CD1c-positive myeloid dendritic cell (primary cell): ENCODE results near the gene ZDHHC19.
"Not testable (repeated sequence)": the region's sequence is repeated elsewhere in the genome, so short reads cannot be mapped to it uniquely, and the experiment has no call there.

Experiments
- DNase-seq: peaks from one replicate; pipeline ENCODE4 v3.0.0-alpha.2; 2016; ENCODE audit errors: extremely low spot score

ZDHHC19 gene

DNA sequence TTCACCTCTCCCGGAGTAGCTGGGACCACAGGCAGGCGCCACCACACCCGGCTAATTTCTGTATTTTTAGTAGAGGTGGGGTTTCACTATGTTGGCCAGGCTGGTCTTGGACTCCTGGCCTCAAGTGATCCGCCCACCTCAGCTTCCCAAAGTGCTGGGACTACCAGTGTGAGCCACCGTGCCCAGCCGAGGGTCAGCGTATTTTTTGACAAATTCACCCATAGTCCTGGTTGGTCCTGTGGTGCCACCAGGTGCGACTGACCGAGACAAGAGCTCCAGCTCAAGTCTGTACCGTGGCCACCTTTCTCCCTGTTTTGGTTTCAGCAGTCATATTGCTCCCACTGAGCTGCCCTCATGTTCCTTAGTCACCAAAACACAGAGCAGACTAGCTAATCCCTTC, 13.9 kb upstream of the ZDHHC19 start:
- no peak for DNase-seq

DNA sequence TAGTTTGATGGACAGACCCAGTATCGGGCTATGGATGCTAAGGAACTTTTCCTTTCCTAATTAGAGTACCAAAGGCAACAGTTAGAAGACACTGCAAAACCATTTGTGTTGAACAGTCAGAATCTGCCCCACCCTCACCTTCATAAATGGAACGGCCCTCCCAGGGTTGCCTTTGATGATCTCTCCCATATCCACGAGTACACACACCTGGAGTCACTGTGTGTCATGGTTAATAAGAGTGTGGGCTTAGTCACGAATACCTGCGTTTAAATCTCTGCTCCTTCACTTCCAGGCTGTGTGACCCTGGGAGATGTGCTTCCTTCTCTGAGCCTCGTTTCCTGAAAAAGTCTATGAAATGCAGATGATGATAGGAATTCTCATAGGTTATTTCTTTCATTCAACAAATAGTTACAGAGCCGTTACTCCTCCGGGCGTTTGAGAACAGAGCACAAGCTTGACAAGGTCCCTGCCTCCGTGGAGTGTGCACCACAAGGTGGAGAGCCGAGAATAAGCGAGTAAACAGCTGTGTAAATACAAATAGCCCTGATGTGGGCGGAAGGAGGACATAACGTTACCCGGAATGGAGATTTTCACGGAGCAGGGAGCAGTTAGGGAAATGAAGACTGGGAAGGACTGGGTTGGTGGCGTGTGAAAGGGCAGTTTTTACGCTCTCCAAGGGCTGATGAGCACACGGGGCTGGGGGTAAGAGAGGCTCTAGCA, 11.8 kb upstream of the ZDHHC19 start:
- no peak for DNase-seq

DNA sequence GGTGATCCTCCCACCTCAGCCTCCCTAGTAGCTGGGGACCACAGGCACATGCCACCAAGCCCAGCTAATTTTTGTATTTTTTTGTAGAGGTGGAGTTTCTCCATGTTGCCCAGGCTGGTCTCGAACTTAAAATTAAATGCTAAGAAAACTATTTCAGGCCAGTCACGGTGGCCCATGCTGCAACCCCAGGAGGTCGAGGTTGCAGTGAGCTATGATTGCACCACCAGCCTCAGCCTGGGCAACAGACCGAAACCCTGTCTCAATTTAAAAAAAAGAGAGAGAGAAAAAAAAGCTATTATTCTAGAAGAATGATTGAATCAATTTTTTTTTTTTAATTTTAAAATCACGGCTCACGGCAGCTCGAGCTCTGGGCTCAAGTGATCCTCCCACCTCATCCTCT, 9.8 kb upstream of the ZDHHC19 start:
- DNase-seq: peak; percentile 35

DNA sequence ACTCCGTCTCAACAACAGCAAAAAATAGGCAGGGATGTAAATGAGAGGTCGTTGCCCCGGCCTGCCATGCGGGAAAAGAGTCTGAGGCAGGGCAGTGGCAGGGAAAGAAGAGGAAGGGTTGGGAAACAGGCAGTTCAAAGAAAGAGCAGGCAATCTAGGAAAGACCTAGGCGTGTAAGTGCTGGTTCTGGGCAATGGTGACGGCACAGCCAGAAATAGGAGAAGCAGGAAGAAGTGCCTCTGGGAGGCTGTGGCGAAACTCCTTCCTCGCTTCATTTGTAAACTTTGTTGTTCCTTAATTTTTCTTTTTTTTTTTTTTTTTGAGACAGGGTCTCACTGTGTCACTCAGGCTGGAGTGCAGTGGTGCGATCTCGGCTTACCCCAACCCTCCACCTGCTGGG, 9.4 kb upstream of the ZDHHC19 start:
- DNase-seq: peak; percentile 90

DNA sequence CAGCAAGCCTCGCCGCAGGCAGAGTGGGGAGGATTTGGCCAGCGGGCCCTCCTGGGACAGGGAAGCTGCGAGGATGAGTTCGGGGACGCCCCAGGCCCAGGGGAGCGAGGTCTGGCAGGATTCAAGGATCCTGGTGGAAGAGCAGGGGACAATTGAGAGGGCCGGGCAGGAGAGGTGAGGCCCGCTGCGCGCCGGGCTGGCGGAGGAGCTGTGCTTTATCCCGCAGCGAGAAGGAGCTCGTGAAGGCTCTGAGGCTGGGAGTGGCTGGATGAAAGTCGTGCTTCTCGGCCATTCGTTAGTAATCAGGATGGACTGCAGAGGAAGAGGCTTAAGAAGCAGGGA, 8.7 kb upstream of the ZDHHC19 start:
- DNase-seq: no peak

DNA sequence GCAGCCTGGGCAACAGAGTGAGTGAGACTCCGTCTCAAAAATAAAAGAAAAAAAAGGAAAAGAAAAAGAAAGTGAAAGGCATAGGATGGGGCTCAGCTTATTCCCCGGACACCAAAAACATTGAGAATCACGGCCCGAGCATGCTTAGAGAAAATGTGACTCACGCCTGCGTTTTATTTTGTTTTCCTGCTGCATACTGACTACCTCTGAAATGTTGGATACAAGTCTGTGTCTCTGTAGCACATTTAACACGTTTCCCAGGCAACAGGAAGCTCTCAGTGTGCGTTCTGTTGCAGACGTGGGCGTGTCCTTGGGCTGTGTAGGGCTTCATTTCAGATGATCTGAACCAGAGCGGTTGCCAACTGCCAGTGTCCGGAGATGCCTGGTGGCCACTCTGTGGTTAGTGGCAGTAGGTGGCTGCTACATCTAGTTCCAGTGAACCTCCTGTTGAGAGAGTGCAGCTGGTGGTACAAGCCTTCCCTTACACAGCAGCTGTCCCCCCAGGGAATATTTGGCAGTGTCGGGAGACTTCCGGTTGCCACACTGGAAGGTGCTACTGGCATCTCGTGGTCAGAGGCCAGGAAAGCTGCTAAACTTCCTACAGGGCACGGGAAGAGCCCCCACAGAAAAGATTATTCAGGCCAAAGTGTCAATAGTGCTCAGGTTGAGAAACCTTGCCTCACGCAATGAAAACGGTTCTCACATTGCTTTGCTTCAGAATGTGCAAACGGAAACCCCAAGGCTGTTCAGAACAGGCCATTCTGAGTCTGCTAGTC, 8.2 kb upstream of the ZDHHC19 start:
- peak; percentile 91 for DNase-seq

DNA sequence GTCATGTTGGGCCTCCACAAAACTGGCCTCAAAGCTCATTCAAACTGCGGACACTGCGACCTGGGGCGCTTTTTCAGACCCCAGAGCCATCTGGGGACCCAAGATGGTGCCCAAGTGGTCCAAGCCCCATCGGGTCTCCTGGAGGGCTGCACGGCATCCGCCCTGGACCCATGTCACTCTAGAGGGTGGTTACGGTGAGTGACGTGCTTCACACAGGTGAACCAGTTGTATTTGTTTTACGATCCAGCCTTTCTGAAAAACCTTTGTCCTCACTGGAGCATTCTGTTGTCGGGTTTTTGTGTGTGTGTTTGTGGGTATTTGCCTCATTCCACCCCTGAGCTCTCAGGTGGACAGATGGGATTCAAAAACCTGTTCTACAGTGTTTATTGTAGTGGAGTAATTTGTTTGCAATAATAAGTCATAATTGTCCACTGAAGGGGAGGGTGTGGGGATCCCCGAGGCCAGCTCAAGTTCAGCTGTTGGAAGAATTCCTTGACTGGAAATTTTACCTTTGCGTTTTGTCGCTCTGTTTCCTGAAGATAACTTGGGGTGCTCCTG, 7.0 kb upstream of the ZDHHC19 start:
- DNase-seq: no peak

DNA sequence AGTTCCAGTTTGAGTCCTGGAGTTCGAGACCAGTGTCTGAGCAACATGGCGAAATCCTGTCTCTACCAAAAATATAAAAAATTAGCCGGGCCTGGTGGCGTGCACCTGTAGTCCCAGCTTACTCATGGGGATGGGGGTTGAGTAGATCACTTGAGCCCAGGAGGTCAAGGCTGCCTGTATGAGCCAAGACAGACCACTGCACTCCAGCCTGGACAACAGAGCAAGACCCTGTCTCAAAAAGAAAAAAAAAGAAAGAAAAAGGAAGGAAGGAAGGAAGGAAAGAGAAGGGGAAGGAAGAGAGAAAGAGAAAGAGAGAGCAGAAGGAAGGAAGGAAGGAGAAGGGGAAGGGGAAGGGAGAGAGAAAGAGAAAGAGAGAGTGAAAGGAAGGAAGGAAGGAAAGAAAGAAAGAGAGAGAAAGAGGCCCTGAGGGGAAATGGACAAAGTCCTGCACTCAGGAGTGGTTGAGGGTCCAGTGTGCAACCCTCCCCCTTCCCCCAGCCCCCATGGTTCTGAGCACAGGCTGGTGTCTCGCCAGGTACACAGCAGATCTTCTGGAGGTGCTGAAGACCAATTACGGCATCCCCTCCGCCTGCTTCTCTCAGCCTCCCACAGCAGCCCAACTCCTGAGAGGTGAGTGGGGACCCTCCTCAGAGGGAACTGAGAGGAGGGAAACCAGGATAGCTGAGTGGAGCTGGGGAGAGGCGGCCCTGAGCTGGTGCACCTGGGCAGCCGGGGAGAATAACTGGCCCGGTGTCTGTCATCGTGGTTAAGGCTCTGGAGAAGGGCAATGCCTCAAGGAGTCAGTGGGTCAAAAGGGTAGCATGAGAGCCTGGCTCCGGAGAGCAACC, 6.3 kb upstream of the ZDHHC19 start:
- DNase-seq: no peak

DNA sequence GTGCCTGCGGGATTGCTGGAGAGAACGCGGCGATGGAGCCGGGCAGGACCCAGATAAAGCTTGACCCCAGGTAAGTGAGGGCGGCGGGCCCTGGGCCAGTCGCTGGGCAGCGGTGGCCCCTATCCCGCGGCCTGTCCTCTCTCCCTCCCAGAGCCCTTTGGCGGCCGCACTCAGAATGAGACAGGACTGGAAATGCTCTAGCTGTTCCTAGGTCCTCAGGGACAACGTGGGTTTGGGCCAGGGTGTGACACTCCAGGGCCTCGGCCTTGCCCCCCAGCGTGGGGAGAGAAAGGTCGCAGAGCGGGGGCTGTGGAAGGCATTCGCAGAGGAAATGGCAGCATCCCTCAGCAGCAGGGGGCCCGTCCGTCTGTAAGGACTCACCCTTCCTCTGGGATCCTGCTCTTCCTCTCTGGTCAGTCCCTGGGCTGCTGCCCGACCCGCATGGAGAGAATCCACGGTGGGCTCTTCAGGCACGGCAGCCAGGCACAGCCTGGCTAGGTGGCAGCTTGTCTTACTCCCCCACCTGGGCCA, 5.5 kb upstream of the ZDHHC19 start:
- DNase-seq: no peak

DNA sequence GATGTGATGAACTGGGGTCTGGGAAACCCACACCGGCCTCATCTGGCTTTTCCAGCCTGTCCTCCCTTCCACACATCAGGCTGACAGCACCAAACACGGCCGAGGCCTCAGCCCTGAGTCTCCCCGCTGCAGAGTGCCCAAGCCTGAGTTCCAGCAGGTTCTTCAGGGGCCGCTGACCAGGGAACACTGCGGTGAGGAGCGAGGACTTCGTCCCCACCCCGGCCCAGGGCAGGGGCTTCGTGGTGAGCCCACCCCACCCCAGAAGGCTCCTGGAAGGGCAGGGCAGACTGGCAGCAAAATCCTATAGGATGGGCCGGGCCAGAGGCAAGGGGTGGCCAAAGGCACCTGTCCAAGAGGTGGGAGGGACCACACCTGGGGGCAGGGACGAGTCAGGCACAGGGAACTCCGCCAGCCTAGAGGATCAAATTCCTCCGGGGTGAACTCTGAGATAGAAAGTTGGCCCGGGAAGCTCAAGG, 4.9 kb upstream of the ZDHHC19 start, which contains the start of gene SLC51A:
SLC51A (plus strand) TSS at position 446 of the 476 bp plus-strand sequence. CDS start 179 bp downstream, outside the sequence.
- no peak for DNase-seq

DNA sequence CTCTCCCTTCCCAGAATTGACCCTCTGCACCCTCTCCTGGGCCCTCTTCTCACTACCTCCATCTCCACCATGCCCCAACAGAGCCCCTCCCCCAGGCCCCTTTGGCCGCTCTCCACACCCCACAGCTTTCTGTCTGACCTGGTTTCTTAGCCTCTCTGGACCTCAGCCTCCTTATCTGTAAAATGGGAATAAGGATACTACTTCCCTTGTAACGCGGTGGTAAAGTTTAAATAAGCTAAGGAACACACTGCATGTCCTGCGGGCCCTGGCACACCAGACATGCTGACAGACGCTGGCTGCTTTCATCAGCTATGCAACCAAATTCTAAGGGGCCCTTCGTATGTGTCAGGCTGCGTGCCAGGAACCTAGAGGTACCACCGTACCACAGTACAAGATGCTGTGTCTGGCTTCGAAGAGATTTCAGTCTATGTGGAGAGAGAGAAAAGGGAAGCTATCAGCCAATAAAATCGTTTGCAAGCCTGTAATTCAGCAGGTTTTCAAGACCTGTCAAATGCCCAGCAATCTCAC, 4.4 kb upstream of the ZDHHC19 start:
- no peak for DNase-seq

DNA sequence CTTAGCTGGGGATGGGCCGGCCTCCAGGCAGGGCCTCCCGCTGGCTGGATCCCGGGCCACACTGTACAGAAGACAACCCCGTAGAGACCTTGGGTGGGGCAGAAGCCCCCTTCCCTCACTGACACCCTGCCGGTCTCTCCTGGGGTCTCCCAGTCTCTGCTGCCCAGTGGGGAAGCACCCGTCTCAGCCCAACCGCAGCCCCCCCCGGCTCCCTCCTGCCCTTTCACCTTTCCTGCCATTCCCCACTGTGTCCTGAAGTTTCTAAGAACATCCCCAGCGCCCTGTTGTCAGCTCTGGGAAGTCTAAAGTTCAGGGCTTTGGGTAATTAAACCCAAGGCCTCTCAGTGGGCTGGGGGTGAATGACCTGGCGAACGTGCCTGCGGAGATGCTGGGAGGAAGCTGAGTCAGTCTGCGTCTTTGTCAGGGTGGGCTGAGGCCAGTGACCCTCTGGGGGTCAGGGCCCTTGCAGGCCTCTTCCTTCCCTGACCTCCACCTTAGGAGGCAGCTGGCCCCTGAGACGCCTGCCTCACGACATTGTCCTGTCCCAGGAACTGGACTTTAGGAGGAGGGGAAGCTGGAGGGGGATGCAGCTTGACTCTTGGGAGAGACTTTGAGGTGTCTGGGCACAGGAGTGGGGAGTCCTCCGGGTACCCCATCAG, 3.7 kb upstream of the ZDHHC19 start:
- DNase-seq: no peak

DNA sequence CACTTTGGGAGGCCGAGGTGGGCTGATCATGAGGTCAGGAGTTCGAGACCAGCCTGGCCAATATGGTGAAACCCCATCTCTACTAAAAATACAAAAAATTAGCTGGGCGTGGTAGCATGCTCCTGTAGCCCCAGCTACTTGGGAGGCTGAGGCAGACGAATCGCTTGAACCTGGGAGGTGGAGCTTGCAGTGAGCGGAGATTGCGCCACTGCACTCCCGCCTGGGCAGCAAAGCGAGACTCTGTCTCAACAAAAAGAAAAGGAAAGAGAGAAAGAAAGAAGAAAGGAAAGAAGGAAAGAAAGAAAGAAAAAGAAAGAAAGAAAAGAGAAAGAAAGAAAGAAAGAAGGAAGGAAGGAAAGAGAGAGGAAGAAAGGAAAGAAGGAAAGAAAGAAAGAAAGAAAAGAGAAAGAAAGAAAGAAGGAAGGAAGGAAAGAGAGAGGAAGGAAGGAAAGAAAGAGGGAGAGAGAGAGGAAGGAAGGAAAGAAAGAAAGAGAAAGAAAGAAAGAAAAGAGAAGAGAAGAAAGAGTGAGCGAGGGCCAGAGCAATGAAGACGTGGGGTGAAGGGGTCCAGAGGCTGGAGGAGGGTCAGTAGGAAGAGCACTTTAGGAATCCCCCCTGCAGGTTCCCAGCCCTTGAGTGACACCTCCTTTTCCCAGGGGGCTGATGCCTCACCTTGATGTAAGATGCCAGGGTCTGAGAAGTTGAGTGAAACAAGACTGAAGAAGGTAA, 1.1 kb downstream of the ZDHHC19 start:
- not testable (repeated sequence) for DNase-seq

DNA sequence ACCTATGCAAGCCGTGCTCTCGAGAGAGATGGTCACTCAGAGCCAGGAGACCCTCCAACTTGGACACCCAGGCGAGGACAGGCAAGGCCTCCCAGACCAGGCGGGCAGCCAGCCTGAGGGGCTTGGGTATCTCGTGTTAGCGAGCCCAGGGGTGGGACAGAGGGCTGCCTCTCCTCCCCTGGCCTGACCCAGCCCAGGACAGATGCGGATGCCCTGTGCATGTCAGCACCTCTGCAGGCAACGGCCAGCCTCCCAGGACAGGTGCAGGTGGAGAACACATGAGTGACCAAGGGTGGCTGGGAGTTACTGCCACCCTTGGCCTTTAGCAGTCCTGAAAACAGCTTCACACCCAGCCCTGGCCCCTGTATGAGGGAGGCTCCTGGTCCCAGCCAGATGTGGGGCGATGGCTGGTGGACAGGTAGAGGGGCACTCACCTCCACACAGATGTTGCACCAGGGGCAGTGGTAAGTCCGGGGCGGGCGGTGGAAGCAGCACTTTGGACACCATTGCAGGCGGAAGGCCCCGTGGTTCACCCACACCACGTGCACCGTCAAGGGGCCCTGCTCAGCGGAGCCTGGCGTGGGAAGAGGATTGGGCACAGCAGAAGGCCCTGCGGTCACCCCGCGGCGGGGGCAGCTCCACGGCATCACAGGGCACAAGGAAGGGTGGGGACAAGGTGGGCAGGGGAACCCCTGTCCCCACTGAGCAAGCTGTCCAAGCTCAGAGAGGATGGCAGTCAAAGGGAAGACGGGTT, 2.1 kb downstream of the ZDHHC19 start:
- DNase-seq: no peak

DNA sequence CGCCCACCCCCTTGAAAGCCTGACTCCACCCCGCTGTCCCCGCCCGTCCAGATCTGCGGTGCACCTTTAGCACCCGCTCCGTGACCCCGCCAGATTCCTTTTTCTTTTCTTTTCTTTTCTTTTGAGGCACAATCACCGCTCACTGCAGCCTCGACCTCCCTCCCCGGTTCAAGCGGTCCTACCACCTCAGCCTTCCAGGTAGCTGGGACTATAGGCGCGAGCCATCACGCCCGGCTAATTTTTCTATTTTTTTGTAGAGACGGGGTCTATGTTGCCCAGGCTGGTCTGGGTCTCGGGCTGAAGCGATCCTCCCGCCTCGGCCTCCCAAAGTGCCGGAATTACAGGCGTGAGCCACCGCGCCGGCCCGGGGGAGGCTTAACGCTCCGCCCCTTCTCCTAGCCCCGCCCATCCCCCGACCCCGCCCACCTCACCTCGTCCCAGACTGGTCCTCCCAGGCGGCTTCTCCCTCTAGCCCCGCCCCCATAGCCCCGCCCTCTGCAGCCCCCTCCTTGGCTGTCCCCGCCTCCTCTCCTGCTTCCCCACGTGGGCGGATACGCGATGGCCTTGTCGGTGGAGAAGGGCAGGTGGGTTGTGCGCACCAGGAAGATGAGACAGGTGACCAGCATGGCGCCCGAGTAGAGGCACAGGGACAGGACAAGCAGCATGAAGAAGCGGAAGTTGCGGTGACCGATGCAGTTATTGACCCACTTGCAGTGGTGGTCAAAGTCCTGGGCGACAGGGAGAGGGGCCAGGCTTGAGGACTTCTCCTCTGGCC, 3.2 kb downstream of the ZDHHC19 start:
- peak; percentile 69 for DNase-seq

DNA sequence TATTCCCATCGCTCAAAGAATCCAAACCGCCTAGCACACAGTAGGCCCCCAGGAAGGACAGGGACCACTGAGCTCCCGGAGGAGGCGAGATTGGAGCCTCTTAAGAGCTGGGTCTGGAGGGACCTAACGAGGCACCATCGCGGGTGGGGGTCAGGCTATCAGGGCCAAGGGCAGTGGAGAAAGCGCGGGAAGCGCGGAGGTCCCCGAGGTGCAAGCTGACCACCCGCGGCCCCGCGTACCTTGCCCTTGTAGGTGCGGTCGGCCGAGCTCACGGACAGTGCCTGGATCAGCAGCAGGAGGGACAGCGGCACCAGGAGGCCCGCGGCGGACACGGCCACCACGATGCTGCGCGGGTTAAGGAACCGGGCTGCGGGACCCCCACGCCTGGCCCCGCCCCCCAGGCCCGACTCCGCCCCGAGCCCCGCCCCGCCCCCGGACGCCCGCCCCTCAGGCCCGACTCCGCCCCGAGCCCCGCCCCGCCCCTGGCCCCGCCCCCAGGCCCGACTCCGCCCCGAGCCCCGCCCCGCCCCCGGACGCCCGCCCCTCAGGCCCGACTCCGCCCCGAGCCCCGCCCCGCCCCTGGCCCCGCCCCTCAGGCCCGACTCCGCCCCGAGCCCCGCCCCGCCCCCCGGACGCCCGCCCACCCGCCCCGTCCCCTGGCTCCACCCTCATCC, 3.9 kb downstream of the ZDHHC19 start:
- DNase-seq: peak; percentile 40

DNA sequence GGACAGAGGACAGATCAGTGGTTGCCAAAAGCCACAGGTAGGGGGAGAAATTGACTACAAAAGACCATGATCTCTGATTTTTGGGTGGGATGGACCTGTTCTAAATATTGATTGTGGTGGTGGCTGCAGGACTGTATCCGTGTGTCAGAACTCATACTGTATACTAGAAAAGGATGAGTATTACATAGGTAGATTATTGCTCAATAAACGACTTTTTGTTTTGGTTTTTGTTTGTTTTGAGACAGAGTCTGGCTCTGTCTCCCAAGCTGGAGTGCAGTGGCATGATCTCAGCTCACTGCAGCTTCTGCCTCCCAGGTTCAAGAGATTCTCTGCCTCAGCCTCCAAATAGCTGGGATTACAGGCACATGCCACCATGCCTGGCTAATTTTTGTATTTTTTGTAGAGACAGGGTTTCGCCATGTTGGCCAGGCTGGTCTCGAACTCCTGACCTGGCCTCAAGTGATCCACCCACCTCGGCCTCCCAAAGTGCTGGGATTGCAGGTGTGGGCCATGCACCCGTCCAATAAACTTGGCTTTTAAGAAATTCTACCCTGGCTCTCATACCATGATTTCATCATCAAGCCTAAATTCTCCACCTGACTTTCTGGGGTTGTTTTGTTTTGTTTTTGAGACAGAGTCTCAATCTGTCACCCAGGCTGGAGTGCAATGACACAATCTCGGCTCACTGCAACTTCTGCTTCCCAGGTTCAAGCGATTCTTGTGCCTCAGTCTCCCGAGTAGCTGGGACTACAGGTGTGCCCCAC, 5.6 kb downstream of the ZDHHC19 start:
- DNase-seq: not testable (repeated sequence)
